H1 (cell line): ENCODE measurements around the gene NNMT. TPM values are rescaled to one million over a fixed set of nuclear protein-coding genes. Genes with fewer than 3 reads are reported as not detected.

Experiments
- CTCF ChIA-PET: fragments of 300-600 bp; sonication (Branson Sonifier 250); formaldehyde crosslinking; loops from one replicate; lab custom pipeline; 2021; ENCODE audit not compliant: partially characterized antibody; lab: Charles Lee
- POLR2A ChIA-PET: fragments of 300-600 bp; sonication (Branson Sonifier 250); formaldehyde crosslinking; loops from one replicate; lab custom pipeline; 2021; ENCODE audit warnings: inconsistent platforms; ENCODE audit not compliant: partially characterized antibody; lab: Charles Lee
- DNase-seq, 2 experiments: peaks; one replicate each; pipeline versions ENCODE4 v3.0.0 to v3.0.0-alpha.2; 2010 to 2022; ENCODE audit warnings: low spot score in 2 of 2, low read depth in 1 of 2, mixed read lengths in 1 of 2
- FAIRE-seq: peaks from 2 replicates; lab custom pipeline; 2011; peaks lifted over from hg19 to GRCh38; lab: Jason Lieb, UNC
- H2AFZ ChIP-seq: 2 replicates; pipeline ENCODE4 v1.8.1; 2012; ENCODE audit warnings: low read length, inconsistent platforms
- H2AK5ac ChIP-seq: 2 replicates; pipeline ENCODE4 v1.6.1; 2013; ENCODE audit warnings: low read depth, low read length
- H2BK120ac ChIP-seq: replicated peaks from 2 replicates; pipeline ENCODE3; 2013; ENCODE audit warnings: low read depth, low read length, inconsistent platforms
- H2BK12ac ChIP-seq: 2 replicates; pipeline ENCODE4 v1.6.1; 2013; ENCODE audit warnings: low read depth, low read length
- H2BK15ac ChIP-seq: 2 replicates; pipeline ENCODE4 v1.6.1; 2013; ENCODE audit warnings: low read length
- H2BK20ac ChIP-seq: 2 replicates; pipeline ENCODE4 v1.6.1; 2013; ENCODE audit warnings: low read length
- H2BK5ac ChIP-seq: 2 replicates; pipeline ENCODE4 v1.6.1; 2013; ENCODE audit warnings: low read depth, low read length
- H3K14ac ChIP-seq: 2 replicates; pipeline ENCODE4 v1.6.1; 2013; ENCODE audit warnings: inconsistent platforms; ENCODE audit not compliant: insufficient read length
- H3K18ac ChIP-seq: 2 replicates; pipeline ENCODE4 v1.6.1; 2013; ENCODE audit warnings: low read length; ENCODE audit errors: extremely low read depth
- H3K23ac ChIP-seq: 2 replicates; pipeline ENCODE4 v1.6.1; 2013; ENCODE audit warnings: inconsistent platforms; ENCODE audit not compliant: insufficient read length
- H3K23me2 ChIP-seq: 2 replicates; pipeline ENCODE4 v1.6.1; 2013; ENCODE audit warnings: low read depth, low read length
- H3K27ac ChIP-seq: 2 replicates; pipeline ENCODE4 v1.6.1; 2011; ENCODE audit warnings: low read depth, low read length, inconsistent platforms
- H3K27me3 ChIP-seq, 4 experiments: replicated peaks in 1 of 4; 1 replicate in 1 of 4; 2 replicates in 3 of 4; pipeline versions ENCODE4 v1.6.1 to v1.8.1; 2011 to 2013; ENCODE audit warnings: low read length in 3 of 4, mild to moderate bottlenecking in 3 of 4, inconsistent platforms in 2 of 4, mixed read lengths in 2 of 4, moderate library complexity in 1 of 4; ENCODE audit not compliant: control insufficient read depth in 3 of 4, insufficient read depth in 3 of 4; ENCODE audit errors: extremely low read depth in 1 of 4
- H3K36me3 ChIP-seq, 4 experiments: 2 replicates each; pipeline versions ENCODE4 v1.6.1 to v1.8.1; 2011 to 2013; ENCODE audit warnings: mild to moderate bottlenecking in 4 of 4, low read length in 3 of 4, moderate library complexity in 2 of 4, control low read depth in 1 of 4, inconsistent platforms in 1 of 4; ENCODE audit not compliant: insufficient read depth in 4 of 4, control insufficient read depth in 2 of 4
- H3K4ac ChIP-seq: replicated peaks from 2 replicates; pipeline ENCODE3; 2013; ENCODE audit warnings: low read length, low read depth, mixed read lengths, inconsistent platforms; ENCODE audit not compliant: insufficient read length
- H3K4me1 ChIP-seq, 4 experiments: replicated peaks in 1 of 4; 1 replicate in 1 of 4; 2 replicates in 3 of 4; pipeline versions ENCODE4 v1.6.1 to v1.8.1; 2011 to 2013; ENCODE audit warnings: low read length in 3 of 4, inconsistent platforms in 2 of 4, mixed read lengths in 1 of 4; ENCODE audit not compliant: insufficient read depth in 4 of 4, control insufficient read depth in 3 of 4
- H3K4me2 ChIP-seq, 2 experiments: 2 replicates each; pipeline versions ENCODE4 v1.6.1 to v1.8.1; 2011 to 2013; ENCODE audit warnings: low read depth in 2 of 2, low read length in 2 of 2, control low read depth in 1 of 2, inconsistent platforms in 1 of 2, mild to moderate bottlenecking in 1 of 2; ENCODE audit not compliant: insufficient read depth in 1 of 2
- H3K4me3 ChIP-seq, 4 experiments: fragments of 200-600, 300-600 bp in 1 of 4; sonication (generic), shearing (Covaris generic), sonication (Bioruptor Twin) in 1 of 4; 2 replicates each; pipeline versions ENCODE4 v1.5.1 to v1.8.1; 2011 to 2016; ENCODE audit warnings: low read length in 4 of 4, low read depth in 3 of 4, control low read depth in 2 of 4, inconsistent platforms in 2 of 4, mild to moderate bottlenecking in 2 of 4, mixed read lengths in 1 of 4, moderate library complexity in 1 of 4; ENCODE audit not compliant: insufficient read depth in 2 of 4; ENCODE audit errors: extremely low read depth in 1 of 4
- H3K56ac ChIP-seq: replicated peaks from 2 replicates; pipeline ENCODE3; 2013; ENCODE audit warnings: low read depth, mild to moderate bottlenecking, mixed read lengths, low read length, inconsistent platforms; ENCODE audit not compliant: insufficient read length
- H3K79me1 ChIP-seq: 2 replicates; pipeline ENCODE4 v1.6.1; 2013; ENCODE audit warnings: low read depth, low read length, control low read depth
- H3K79me2 ChIP-seq, 2 experiments: 2 replicates each; pipeline versions ENCODE4 v1.6.1 to v1.8.1; 2012 to 2013; ENCODE audit warnings: low read length in 2 of 2, mild to moderate bottlenecking in 2 of 2, inconsistent platforms in 1 of 2; ENCODE audit not compliant: insufficient read depth in 2 of 2, control insufficient read depth in 1 of 2
- H3K9ac ChIP-seq, 4 experiments: replicated peaks in 1 of 4; 1 replicate in 1 of 4; 2 replicates in 3 of 4; pipeline versions ENCODE4 v1.6.1 to v1.8.1; 2011 to 2013; ENCODE audit warnings: low read depth in 3 of 4, low read length in 3 of 4, control low read depth in 2 of 4, mild to moderate bottlenecking in 2 of 4, moderate library complexity in 2 of 4, inconsistent platforms in 1 of 4; ENCODE audit errors: extremely low read depth in 1 of 4
- H3K9me3 ChIP-seq, 2 experiments: 2 replicates each; pipeline versions ENCODE4 v1.6.1 to v1.8.1; 2012 to 2013; ENCODE audit warnings: mild to moderate bottlenecking in 2 of 2, moderate library complexity in 2 of 2, control low read depth in 1 of 2, inconsistent platforms in 1 of 2, low read depth in 1 of 2, low read length in 1 of 2, mixed read lengths in 1 of 2; ENCODE audit not compliant: insufficient read depth in 2 of 2
- H4K20me1 ChIP-seq, 2 experiments: replicated peaks in 1 of 2; 2 replicates each; pipeline versions ENCODE3 to v1.8.1; 2011 to 2013; ENCODE audit warnings: inconsistent platforms in 2 of 2, low read length in 2 of 2, mild to moderate bottlenecking in 1 of 2; ENCODE audit not compliant: insufficient read depth in 2 of 2, control insufficient read depth in 1 of 2
- H4K5ac ChIP-seq: 2 replicates; pipeline ENCODE4 v1.6.1; 2013; ENCODE audit warnings: low read length, low read depth, mixed read lengths, inconsistent platforms; ENCODE audit not compliant: insufficient read length
- H4K8ac ChIP-seq: 2 replicates; pipeline ENCODE4 v1.8.0; 2013; ENCODE audit warnings: mild to moderate bottlenecking, moderate library complexity, low read length, inconsistent platforms; ENCODE audit not compliant: insufficient read depth; ENCODE audit errors: extremely low read depth
- H4K91ac ChIP-seq: replicated peaks from 2 replicates; pipeline ENCODE3; 2013; ENCODE audit warnings: low read length, mixed read lengths, inconsistent platforms; ENCODE audit not compliant: insufficient read length
- BCL11A ChIP-seq, 2 experiments: IDR thresholded peaks; one replicate each; pipeline ENCODE4 v1.6.1; 2011; ENCODE audit warnings: low read depth in 2 of 2, low read length in 2 of 2, mild to moderate bottlenecking in 2 of 2
- CHD1 ChIP-seq: IDR thresholded peaks from 2 replicates; pipeline ENCODE4 v1.6.1; 2012; ENCODE audit warnings: low read depth, low read length, improper control_type of control experiment
- EGR1 ChIP-seq: IDR thresholded peaks from 2 replicates; pipeline ENCODE4 v1.6.1; 2011; ENCODE audit warnings: low read depth, low read length, borderline replicate concordance
- HDAC2 ChIP-seq, 2 experiments: fragments of 300-600 bp in 1 of 2; sonication (generic) in 1 of 2; IDR thresholded peaks; 2 replicates each; pipeline ENCODE4 v1.6.1; 2011 to 2012; ENCODE audit warnings: low read depth in 2 of 2, low read length in 2 of 2, mild to moderate bottlenecking in 2 of 2, moderate library complexity in 2 of 2, borderline replicate concordance in 1 of 2, inconsistent platforms in 1 of 2
- JUN ChIP-seq: IDR thresholded peaks from 2 replicates; pipeline ENCODE4 v1.6.1; 2011; ENCODE audit warnings: low read depth, mild to moderate bottlenecking, improper control_type of control experiment, low read length
- KDM5A ChIP-seq: fragments of 200-600 bp; IDR thresholded peaks from 2 replicates; pipeline ENCODE4 v1.7.1; 2012; ENCODE audit warnings: mild to moderate bottlenecking, low read length, inconsistent platforms, mixed read lengths
- SP4 ChIP-seq: IDR thresholded peaks from 2 replicates; pipeline ENCODE4 v1.6.1; 2012; ENCODE audit warnings: low read length, inconsistent platforms
- SRF ChIP-seq: IDR thresholded peaks from 2 replicates; pipeline ENCODE4 v1.6.1; 2011; ENCODE audit warnings: mild to moderate bottlenecking, low read depth, low read length, moderate library complexity
- TAF1 ChIP-seq: IDR thresholded peaks from 2 replicates; pipeline ENCODE4 v1.6.1; 2011; ENCODE audit warnings: mild to moderate bottlenecking, low read depth, low read length
- YY1 ChIP-seq: IDR thresholded peaks from 2 replicates; pipeline ENCODE4 v1.6.1; 2011; ENCODE audit warnings: low read depth, mild to moderate bottlenecking, low read length
- WGBS, 2 experiments: shearing (Covaris generic) in 1 of 2; methylation state at CpG; one replicate each; pipeline versions ENCODE4 v1.1.6 to v1.1.7; 2013 to 2015; ENCODE audit warnings: low lambda C conversion rate in 2 of 2, mixed read lengths in 2 of 2, inconsistent platforms in 1 of 2, low coverage in 1 of 2, missing lambda C conversion rate in 1 of 2; ENCODE audit not compliant: insufficient replicate concordance in 2 of 2, insufficient coverage in 1 of 2, insufficient read length in 1 of 2; ENCODE audit errors: extremely low coverage in 1 of 2, missing lambda C conversion rate in 1 of 2; 5-methylcytosine and 5-hydroxymethylcytosine counted together
- polyA plus RNA-seq, 7 experiments: library from polyadenylated mRNA; depleted of rRNA in 3 of 7; stranded (reverse) in 5 of 7; unstranded in 2 of 7; fragments of >200 nt in 5 of 7; fragments of 200-250 nt in 2 of 7; gene quantifications; 1 replicate in 5 of 7; 2 replicates in 1 of 7; 4 replicates in 1 of 7; pipeline versions ENCODE4 v1.2.1 to v1.2.3, GENCODE V29; 2011 to 2013; ENCODE audit warnings: missing spikeins in 2 of 7, mixed read lengths in 2 of 7
- total RNA-seq: library from RNA; stranded (reverse); fragmentation: NEBNext Ultra II Directional; extraction: Animal tissue kit (Norgen Biotek cat#: 25700); gene quantifications from 2 replicates; pipeline ENCODE4 v1.2.1, GENCODE V29; 2021
- TF ChIP-seq, protein P1 (sequence below), 3 experiments: IDR thresholded peaks; 1 replicate in 2 of 3; 2 replicates in 1 of 3; pipeline versions ENCODE4 v1.5.1 to v1.6.1; 2011; ENCODE audit warnings: low read length in 3 of 3, mild to moderate bottlenecking in 3 of 3, inconsistent platforms in 2 of 3, low read depth in 1 of 3, moderate library complexity in 1 of 3; ENCODE audit not compliant: insufficient read depth in 1 of 3; ENCODE audit errors: control extremely low read depth in 1 of 3

The NNMT gene
- total and polyA plus RNA-seq, 2 of the 8 experiments (the other 6 are each of a cell fraction or from before 2014, with no cell fraction given), result not detected

DNA sequence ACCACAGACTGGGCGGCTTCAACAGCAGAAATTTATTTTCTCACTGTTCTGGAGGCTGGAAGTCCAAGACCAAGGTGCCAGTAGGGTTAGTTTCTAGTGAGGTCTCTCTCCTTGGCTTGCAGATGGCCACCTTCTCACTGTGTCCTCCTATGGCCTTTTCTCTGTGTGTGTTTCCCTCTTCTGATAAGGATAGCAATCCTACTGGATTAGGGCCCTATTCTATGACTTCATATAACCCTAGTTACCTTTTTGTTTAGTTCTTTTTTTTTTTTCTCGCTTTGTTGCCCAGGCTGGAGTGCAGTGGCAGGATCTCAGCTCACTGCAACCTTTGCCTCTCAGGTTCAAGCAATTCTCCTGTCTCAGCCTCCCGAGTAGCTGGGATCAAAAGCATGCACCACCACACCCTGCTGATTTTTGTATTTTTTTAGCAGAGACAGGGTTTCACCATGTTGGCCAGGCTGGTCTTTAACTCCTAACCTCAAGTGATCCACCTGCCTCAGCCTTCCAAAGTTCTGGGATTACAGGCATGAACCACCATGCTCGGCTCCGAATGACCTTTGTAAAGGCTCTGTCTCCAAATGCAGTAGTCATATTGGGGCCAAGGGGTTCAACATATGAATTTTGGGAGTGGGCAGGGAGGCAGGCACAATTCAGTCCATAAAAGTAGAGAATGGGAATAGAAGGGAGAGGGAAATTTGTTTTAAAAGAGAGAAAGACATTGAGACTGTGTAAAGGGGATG lies 25.5 kb upstream of the NNMT start:
- no peak overlapping the region for H3K14ac ChIP-seq
- no peak overlapping the region for H2BK120ac ChIP-seq
- no peak overlapping the region for H2BK5ac ChIP-seq
- H2AFZ ChIP-seq, result no peak overlapping the region
- H3K79me2 ChIP-seq, result no peaks in the 10 kb centered on the region
- H3K18ac ChIP-seq, result no peak overlapping the region
- ChIA-PET POLR2A (no interaction called here), CTCF (interaction anchor here (12.4 kb wide), 1 partner anchor 8 kb away, joined by 123 read pairs; no protein-coding TSS in a partner anchor)
- no peak overlapping the region for H4K91ac ChIP-seq
- no peaks in the 10 kb centered on the region for H4K20me1 ChIP-seq
- H3K56ac ChIP-seq, result no peak overlapping the region
- no peak overlapping the region for H2BK12ac ChIP-seq
- H3K4ac ChIP-seq, result no peak overlapping the region
- H3K4me2 ChIP-seq, result no peak overlapping the region
- H2BK20ac ChIP-seq, result no peak overlapping the region
- no peaks in the 10 kb centered on the region for H3K36me3 ChIP-seq
- no peak overlapping the region for H3K4me3 ChIP-seq
- no peak overlapping the region for H3K9ac ChIP-seq
- no peak overlapping the region for H4K8ac ChIP-seq
- WGBS, 2 experiments, result 90% methylated on average over 3 of the region's 5 CpGs; no CpG with 5 or more reads in 1 of the 2 experiments
- peaks cover 0 to 1% (median 0%) of the 10 kb centered on the region in 4 experiments; a peak in 1 of 7 replicates for H3K27me3 ChIP-seq
- no peaks in the 10 kb centered on the region for H3K9me3 ChIP-seq
- H3K23ac ChIP-seq, result no peak overlapping the region
- H3K23me2 ChIP-seq, result no peaks in the 10 kb centered on the region
- H2BK15ac ChIP-seq, result no peak overlapping the region
- FAIRE-seq (no peak), DNase-seq (no peak)
- no peak overlapping the region for H4K5ac ChIP-seq
- H3K79me1 ChIP-seq, result no peaks in the 10 kb centered on the region
- H3K4me1 ChIP-seq, result no peaks in the 10 kb centered on the region
- H3K27ac ChIP-seq, result no peak overlapping the region
- no peak overlapping the region for H2AK5ac ChIP-seq
- TF ChIP-seq EGR1 (no peak), JUN (no peak), BCL11A (IDR thresholded peaks at IDR 0.05; ENCODE audit: low read depth in 2 of 2, low read length in 2 of 2) (no peak), KDM5A (no peak), SP4 (no peak), YY1 (no peak), SRF (no peak), CHD1 (no peak), HDAC2 (IDR thresholded peaks at IDR 0.05; ENCODE audit: borderline replicate concordance in 1 of 2, low read depth in 2 of 2, low read length in 2 of 2) (no peak), TAF1 (no peak)
- TF ChIP-seq, protein P1, sequence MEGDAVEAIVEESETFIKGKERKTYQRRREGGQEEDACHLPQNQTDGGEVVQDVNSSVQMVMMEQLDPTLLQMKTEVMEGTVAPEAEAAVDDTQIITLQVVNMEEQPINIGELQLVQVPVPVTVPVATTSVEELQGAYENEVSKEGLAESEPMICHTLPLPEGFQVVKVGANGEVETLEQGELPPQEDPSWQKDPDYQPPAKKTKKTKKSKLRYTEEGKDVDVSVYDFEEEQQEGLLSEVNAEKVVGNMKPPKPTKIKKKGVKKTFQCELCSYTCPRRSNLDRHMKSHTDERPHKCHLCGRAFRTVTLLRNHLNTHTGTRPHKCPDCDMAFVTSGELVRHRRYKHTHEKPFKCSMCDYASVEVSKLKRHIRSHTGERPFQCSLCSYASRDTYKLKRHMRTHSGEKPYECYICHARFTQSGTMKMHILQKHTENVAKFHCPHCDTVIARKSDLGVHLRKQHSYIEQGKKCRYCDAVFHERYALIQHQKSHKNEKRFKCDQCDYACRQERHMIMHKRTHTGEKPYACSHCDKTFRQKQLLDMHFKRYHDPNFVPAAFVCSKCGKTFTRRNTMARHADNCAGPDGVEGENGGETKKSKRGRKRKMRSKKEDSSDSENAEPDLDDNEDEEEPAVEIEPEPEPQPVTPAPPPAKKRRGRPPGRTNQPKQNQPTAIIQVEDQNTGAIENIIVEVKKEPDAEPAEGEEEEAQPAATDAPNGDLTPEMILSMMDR (IDR thresholded peaks at IDR 0.05; ENCODE audit: control extremely low read depth in 1 of 3, insufficient read depth in 1 of 3, low read depth in 1 of 3, low read length in 3 of 3), result no peak
